ENCODE results near the gene RAG1. TPM values are rescaled to one million over a fixed set of nuclear protein-coding genes. Genes with fewer than 3 reads are reported as not detected.

The RAG1 gene
- total RNA-seq, 1 donor from 2014 or later = 0.39 TPM

- Mint-ChIP-seq H3K27ac (ENCODE audit: unreplicated experiment) (no peak overlapping the region), H3K9me3 (ENCODE audit: unreplicated experiment) (no peaks in the 10 kb centered on the region), H3K4me1 (ENCODE audit: low read depth, unreplicated experiment) (no peaks in the 10 kb centered on the region), H3K4me3 (ENCODE audit: unreplicated experiment) (no peak overlapping the region), H3K36me3 (ENCODE audit: unreplicated experiment) (no peaks in the 10 kb centered on the region), H3K27me3 (ENCODE audit: unreplicated experiment) (no peaks in the 10 kb centered on the region)
- no peak for TF ChIP-seq CTCF (IDR thresholded peaks at IDR 0.05; ENCODE audit: partially characterized antibody, unreplicated experiment)
- no peak for DNase-seq
Observed at GRCh38 chr11:36627006-36627405, 59.2 kb downstream of the RAG1 start.

- TF ChIP-seq CTCF (IDR thresholded peaks at IDR 0.05; ENCODE audit: partially characterized antibody, unreplicated experiment) = no peak
- no peak for DNase-seq
- H3K27me3 Mint-ChIP-seq (ENCODE audit: unreplicated experiment) = no peaks in the 10 kb centered on the region
- no peak overlapping the region for H3K27ac Mint-ChIP-seq (ENCODE audit: unreplicated experiment)
- H3K4me3 Mint-ChIP-seq (ENCODE audit: unreplicated experiment) = no peak overlapping the region
- H3K9me3 Mint-ChIP-seq (ENCODE audit: unreplicated experiment) = no peaks in the 10 kb centered on the region
- H3K4me1 Mint-ChIP-seq (ENCODE audit: low read depth, unreplicated experiment) = peaks cover 1% of the 10 kb centered on the region
- H3K36me3 Mint-ChIP-seq (ENCODE audit: unreplicated experiment) = no peaks in the 10 kb centered on the region
Observed at GRCh38 chr11:36627471-36627870, 59.7 kb downstream of the RAG1 start.

- DNase-seq = no peak
- no peaks in the 10 kb centered on the region for H3K9me3 Mint-ChIP-seq (ENCODE audit: unreplicated experiment)
- no peak for TF ChIP-seq CTCF (IDR thresholded peaks at IDR 0.05; ENCODE audit: partially characterized antibody, unreplicated experiment)
- H3K4me3 Mint-ChIP-seq (ENCODE audit: unreplicated experiment) = no peak overlapping the region
- no peaks in the 10 kb centered on the region for H3K36me3 Mint-ChIP-seq (ENCODE audit: unreplicated experiment)
- H3K4me1 Mint-ChIP-seq (ENCODE audit: low read depth, unreplicated experiment) = peaks cover 1% of the 10 kb centered on the region
- H3K27me3 Mint-ChIP-seq (ENCODE audit: unreplicated experiment) = no peaks in the 10 kb centered on the region
- H3K27ac Mint-ChIP-seq (ENCODE audit: unreplicated experiment) = no peak overlapping the region
Observed at GRCh38 chr11:36628141-36628540, 60.3 kb downstream of the RAG1 start.

GRCh38 chr11:36628765-36629244 lies 61.0 kb downstream of the RAG1 start:
- H3K4me1 Mint-ChIP-seq (ENCODE audit: low read depth, unreplicated experiment) = peaks cover 1% of the 10 kb centered on the region
- no peaks in the 10 kb centered on the region for H3K9me3 Mint-ChIP-seq (ENCODE audit: unreplicated experiment)
- no peaks in the 10 kb centered on the region for H3K36me3 Mint-ChIP-seq (ENCODE audit: unreplicated experiment)
- no peak for TF ChIP-seq CTCF (IDR thresholded peaks at IDR 0.05; ENCODE audit: partially characterized antibody, unreplicated experiment)
- no peak overlapping the region for H3K4me3 Mint-ChIP-seq (ENCODE audit: unreplicated experiment)
- H3K27me3 Mint-ChIP-seq (ENCODE audit: unreplicated experiment) = no peaks in the 10 kb centered on the region
- no peak for DNase-seq
- H3K27ac Mint-ChIP-seq (ENCODE audit: unreplicated experiment) = no peak overlapping the region

Other genes starting within 250 kb of the RAG1 start
- gene TRAF6, start 57.7 kb upstream of the RAG1 start, total RNA-seq (ENCODE audit: unreplicated experiment) = 12.3 TPM
- gene IFTAP, start 26.5 kb downstream of the RAG1 start, total RNA-seq (ENCODE audit: unreplicated experiment) = 31.2 TPM
- gene RAG2, start 30.2 kb downstream of the RAG1 start, total RNA-seq (ENCODE audit: unreplicated experiment) = not detected